Fibroblast of lung (primary cell): ENCODE measurements around the gene TRPM3.

ENCODE experiments used
- EZH2 ChIP-seq: IDR thresholded peaks from 2 replicates; pipeline ENCODE4 v1.5.1; 2012; ENCODE audit warnings: low read length, control low read depth, mild to moderate bottlenecking; ENCODE audit errors: missing control alignments
- TF ChIP-seq, protein P1 (sequence below), 2 donors: IDR thresholded peaks in 1 of 2; conservative IDR thresholded peaks in 1 of 2; 1 replicate in 1 of 2; 2 replicates in 1 of 2; pipeline ENCODE4 v1.5.1; 2011 to 2012; ENCODE audit warnings: low read length in 2 of 2, control low read depth in 1 of 2, inconsistent platforms in 1 of 2, low read depth in 1 of 2, mild to moderate bottlenecking in 1 of 2

DNA sequence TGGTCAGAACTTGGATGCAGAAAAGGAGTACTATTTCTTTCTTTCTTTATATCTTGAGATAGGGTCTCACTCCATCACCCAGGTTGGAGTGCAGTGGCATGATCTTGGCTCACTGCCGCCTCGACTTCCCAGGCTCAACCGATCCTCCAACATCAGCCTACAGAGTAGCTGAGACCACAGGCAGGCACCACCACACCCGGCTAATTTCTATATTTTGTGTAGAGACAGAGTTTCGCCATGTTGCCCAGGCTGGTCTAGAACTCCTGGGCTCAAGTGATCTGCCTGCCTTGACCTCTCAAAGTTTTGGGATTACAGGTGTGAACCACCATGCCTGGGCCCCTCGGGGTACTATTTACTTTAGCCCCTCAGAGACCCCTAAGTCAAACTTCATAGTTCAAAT, 323.4 kb downstream of the TRPM3 start:
- TF ChIP-seq, protein P1, sequence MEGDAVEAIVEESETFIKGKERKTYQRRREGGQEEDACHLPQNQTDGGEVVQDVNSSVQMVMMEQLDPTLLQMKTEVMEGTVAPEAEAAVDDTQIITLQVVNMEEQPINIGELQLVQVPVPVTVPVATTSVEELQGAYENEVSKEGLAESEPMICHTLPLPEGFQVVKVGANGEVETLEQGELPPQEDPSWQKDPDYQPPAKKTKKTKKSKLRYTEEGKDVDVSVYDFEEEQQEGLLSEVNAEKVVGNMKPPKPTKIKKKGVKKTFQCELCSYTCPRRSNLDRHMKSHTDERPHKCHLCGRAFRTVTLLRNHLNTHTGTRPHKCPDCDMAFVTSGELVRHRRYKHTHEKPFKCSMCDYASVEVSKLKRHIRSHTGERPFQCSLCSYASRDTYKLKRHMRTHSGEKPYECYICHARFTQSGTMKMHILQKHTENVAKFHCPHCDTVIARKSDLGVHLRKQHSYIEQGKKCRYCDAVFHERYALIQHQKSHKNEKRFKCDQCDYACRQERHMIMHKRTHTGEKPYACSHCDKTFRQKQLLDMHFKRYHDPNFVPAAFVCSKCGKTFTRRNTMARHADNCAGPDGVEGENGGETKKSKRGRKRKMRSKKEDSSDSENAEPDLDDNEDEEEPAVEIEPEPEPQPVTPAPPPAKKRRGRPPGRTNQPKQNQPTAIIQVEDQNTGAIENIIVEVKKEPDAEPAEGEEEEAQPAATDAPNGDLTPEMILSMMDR (conservative IDR thresholded peaks at IDR 0.05 in 1 of 2, IDR thresholded peaks at IDR 0.05 in 1 of 2; ENCODE audit: low read depth in 1 of 2, low read length in 2 of 2) = no peak
- TF ChIP-seq EZH2 = no peak
